Stomach (tissue), 9 donors: ENCODE measurements around the gene ATXN10. TPM values are rescaled to one million over a fixed set of nuclear protein-coding genes. Genes with fewer than 3 reads are reported as not detected.

Experiments
- DNase-seq, 2 donors: peaks; one replicate each; pipeline versions ENCODE4 v3.0.0 to v3.0.0-alpha.2; 2013 to 2019
- H3K27ac ChIP-seq, 5 donors: fragments of 200-600 bp in 4 of 5; sonication (generic) in 4 of 5; one replicate each; pipeline ENCODE4 v1.5.1; 2013 to 2019; ENCODE audit warnings: mild to moderate bottlenecking in 1 of 5, moderate library complexity in 1 of 5
- H3K27me3 ChIP-seq, 3 donors: fragments of 200-600 bp; sonication (generic); one replicate each; pipeline ENCODE4 v1.5.1; 2017 to 2019; ENCODE audit warnings: mixed run types in 1 of 3
- H3K36me3 ChIP-seq, 4 donors: fragments of 200-600 bp; sonication (generic); 1 replicate in 3 of 4; 2 replicates in 1 of 4; pipeline ENCODE4 v1.5.1; 2016 to 2019
- H3K4me1 ChIP-seq, 4 donors: fragments of 200-600 bp; sonication (generic); one replicate each; pipeline ENCODE4 v1.5.1; 2016 to 2019
- H3K4me3 ChIP-seq, 4 donors: fragments of 200-600 bp; sonication (generic) in 3 of 4; one replicate each; pipeline ENCODE4 v1.5.1; 2016 to 2019; ENCODE audit warnings: mild to moderate bottlenecking in 1 of 4
- H3K9me3 ChIP-seq, 4 donors: fragments of 200-600 bp; sonication (generic); one replicate each; pipeline ENCODE4 v1.5.1; 2016 to 2019
- EP300 ChIP-seq: sonication (generic); formaldehyde crosslinking; IDR thresholded peaks from one replicate; pipeline ENCODE4 v1.6.1; 2017; ENCODE audit warnings: antibody characterized with exemption
- POLR2A ChIP-seq, 4 donors: fragments of 450-650 bp; IDR thresholded peaks; one replicate each; pipeline ENCODE4 v1.6.1; 2016; ENCODE audit warnings: antibody characterized with exemption in 4 of 4, control low read depth in 2 of 4, mild to moderate bottlenecking in 1 of 4, moderate library complexity in 1 of 4
- POLR2AphosphoS5 ChIP-seq, 3 donors: sonication (generic); formaldehyde crosslinking; IDR thresholded peaks; one replicate each; pipeline ENCODE4 v1.6.1; 2016; ENCODE audit warnings: antibody characterized with exemption in 3 of 3
- WGBS, 5 donors: extraction: QIAGEN DNeasy Blood & Tissue Kit in 3 of 5; methylation state at CpG; one replicate each; pipeline versions ENCODE4 v1.1.5 to v1.1.7; 2013 to 2018; 5-methylcytosine and 5-hydroxymethylcytosine counted together
- intact Hi-C: fragments of 100-400 bp; cut with DNase I; formaldehyde crosslinking; loops from one replicate; pipeline ENCODE4 v1.15.1; 2023; ENCODE audit warnings: low total_unique reads
- polyA plus RNA-seq, 3 donors: library from polyadenylated mRNA; stranded (reverse); fragments of 200-250 nt; gene quantifications; one replicate each; pipeline ENCODE4 v1.2.3, GENCODE V29; 2013
- total RNA-seq, 5 donors: library from RNA; depleted of rRNA; stranded (reverse); fragments of >200 nt; gene quantifications; one replicate each; pipeline versions ENCODE4 v1.1.0 to v1.2.3, GENCODE V29; 2014 to 2016
- TF ChIP-seq, protein P1 (sequence below), 7 experiments: fragments of 450-650 bp in 4 of 7; fragments of 200-600 bp in 3 of 7; sonication (generic) in 3 of 7; IDR thresholded peaks; one replicate each; pipeline ENCODE4 v1.5.1; 2016 to 2019; ENCODE audit warnings: antibody characterized with exemption in 7 of 7, control low read depth in 2 of 7, mild to moderate bottlenecking in 1 of 7
- donor health status: healthy with polysubstance abuse.
- donor health status: Bipolar disorder and iron deficiency.
- donor health status: healthy.

ATXN10 gene
- total and polyA plus RNA-seq, 8 donors: 36.5 to 171 (median 89.4) TPM

DNA sequence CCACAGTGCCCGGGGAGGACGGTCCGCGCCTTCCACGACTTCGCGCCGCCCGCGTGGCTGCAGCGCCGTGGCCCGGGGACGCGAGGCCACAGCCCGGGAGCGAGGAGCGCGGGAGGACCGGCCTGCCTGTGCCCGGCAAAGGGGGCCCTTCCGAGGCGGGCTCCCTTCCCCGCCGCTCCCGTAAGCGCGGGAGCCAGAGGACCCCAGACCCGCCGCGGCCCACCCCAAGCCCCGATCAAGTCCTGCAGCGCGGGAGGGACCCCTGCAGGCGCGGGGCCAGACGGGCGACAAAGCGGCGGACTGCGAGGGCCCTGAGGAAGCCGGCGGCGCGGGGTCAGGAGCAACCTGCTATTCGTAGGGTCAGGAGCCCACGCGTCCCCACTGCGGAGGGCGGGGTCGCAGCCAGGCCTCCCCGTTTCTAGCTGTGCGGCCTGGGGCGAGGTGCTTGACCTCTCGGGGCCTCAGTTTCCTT, 195.0 kb downstream of the ATXN10 start:
- TF ChIP-seq EP300 (no peak), POLR2AphosphoS5 (IDR thresholded peaks at IDR 0.05) (no peak), POLR2A (IDR thresholded peaks at IDR 0.05) (no peak)
- TF ChIP-seq, protein P1, sequence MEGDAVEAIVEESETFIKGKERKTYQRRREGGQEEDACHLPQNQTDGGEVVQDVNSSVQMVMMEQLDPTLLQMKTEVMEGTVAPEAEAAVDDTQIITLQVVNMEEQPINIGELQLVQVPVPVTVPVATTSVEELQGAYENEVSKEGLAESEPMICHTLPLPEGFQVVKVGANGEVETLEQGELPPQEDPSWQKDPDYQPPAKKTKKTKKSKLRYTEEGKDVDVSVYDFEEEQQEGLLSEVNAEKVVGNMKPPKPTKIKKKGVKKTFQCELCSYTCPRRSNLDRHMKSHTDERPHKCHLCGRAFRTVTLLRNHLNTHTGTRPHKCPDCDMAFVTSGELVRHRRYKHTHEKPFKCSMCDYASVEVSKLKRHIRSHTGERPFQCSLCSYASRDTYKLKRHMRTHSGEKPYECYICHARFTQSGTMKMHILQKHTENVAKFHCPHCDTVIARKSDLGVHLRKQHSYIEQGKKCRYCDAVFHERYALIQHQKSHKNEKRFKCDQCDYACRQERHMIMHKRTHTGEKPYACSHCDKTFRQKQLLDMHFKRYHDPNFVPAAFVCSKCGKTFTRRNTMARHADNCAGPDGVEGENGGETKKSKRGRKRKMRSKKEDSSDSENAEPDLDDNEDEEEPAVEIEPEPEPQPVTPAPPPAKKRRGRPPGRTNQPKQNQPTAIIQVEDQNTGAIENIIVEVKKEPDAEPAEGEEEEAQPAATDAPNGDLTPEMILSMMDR (IDR thresholded peaks at IDR 0.05): no peak
- no peaks in the 10 kb centered on the region for H3K36me3 ChIP-seq
- no peaks in the 10 kb centered on the region for H3K9me3 ChIP-seq
- peaks cover 13 to 32% (median 24%) of the 10 kb centered on the region in 4 donors for H3K4me1 ChIP-seq
- H3K27ac ChIP-seq: no peak overlapping the region
- 6 to 19% (median 10%) methylated on average over 9 to 55 of the region's 55 CpGs for WGBS, 5 donors
- peak overlapping the region; percentile 9 to 39 (median 26) for H3K4me3 ChIP-seq
- intact Hi-C loops: loop anchor here (10.0 kb wide), 1 partner anchor 222 kb away; no protein-coding TSS in a partner anchor
- H3K27me3 ChIP-seq: peaks cover 17 to 77% (median 47%) of the 10 kb centered on the region in 3 donors
- peak in 1 of 2 donors; percentile 20 for DNase-seq

DNA sequence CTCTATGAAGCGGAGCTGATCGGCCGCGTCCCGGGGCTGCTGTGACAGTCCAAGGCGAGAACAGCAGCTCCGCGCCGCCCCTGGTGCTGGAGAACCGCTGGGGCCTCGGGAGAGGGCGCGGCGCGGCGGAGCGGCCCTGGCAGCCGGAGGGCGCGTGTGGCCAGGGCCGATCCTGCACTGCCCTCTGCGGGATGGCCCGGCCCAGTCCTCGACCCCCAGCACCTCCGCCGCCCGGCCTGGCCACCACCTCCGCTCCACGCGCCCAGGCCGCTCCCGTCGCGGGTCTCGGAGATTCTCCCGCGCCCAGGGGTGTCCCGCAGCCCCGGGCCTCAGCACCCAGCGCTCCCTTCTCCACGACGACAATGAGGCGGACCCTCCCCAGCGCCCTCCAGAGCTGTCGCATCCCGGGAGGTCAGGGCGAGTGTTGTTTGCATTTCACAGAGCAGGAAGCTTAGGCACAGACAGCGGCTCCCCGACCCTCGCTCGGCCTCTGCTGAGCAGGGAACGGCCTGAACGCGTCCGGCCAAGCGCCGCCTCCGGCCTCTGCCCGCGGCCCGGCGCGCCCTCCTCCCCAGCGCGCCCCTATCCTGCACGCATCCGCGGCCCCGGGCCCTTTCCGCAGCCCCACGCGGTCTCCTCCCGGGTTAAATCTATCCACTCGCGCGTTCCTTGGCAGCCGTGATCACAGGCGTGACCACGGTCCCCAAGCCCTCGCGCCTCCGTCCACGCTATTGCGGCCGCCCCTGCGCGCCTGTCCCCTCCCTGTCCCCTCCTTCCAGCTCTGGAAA, 195.7 kb downstream of the ATXN10 start:
- DNase-seq: peak; percentile 23 to 79
- TF ChIP-seq, protein P1 (IDR thresholded peaks at IDR 0.05): no peak
- TF ChIP-seq EP300: no peak
- TF ChIP-seq POLR2AphosphoS5 (IDR thresholded peaks at IDR 0.05): no peak
- TF ChIP-seq POLR2A (IDR thresholded peaks at IDR 0.05): no peak
- peaks cover 13 to 32% (median 24%) of the 10 kb centered on the region in 4 donors for H3K4me1 ChIP-seq
- H3K4me3 ChIP-seq: peak overlapping the region; percentile 9 to 39 (median 26)
- intact Hi-C loops: loop anchor here (10.0 kb wide), 1 partner anchor 223 kb away; no protein-coding TSS in a partner anchor
- WGBS, 5 donors: 3 to 27% (median 3%) methylated on average over 3 to 87 of the region's 87 CpGs
- peaks cover 17 to 77% (median 47%) of the 10 kb centered on the region in 3 donors for H3K27me3 ChIP-seq
- peaks cover 0 to 1% (median under 1%) of the 10 kb centered on the region in 4 donors for H3K9me3 ChIP-seq
- no peak overlapping the region for H3K27ac ChIP-seq
- no peaks in the 10 kb centered on the region for H3K36me3 ChIP-seq

DNA sequence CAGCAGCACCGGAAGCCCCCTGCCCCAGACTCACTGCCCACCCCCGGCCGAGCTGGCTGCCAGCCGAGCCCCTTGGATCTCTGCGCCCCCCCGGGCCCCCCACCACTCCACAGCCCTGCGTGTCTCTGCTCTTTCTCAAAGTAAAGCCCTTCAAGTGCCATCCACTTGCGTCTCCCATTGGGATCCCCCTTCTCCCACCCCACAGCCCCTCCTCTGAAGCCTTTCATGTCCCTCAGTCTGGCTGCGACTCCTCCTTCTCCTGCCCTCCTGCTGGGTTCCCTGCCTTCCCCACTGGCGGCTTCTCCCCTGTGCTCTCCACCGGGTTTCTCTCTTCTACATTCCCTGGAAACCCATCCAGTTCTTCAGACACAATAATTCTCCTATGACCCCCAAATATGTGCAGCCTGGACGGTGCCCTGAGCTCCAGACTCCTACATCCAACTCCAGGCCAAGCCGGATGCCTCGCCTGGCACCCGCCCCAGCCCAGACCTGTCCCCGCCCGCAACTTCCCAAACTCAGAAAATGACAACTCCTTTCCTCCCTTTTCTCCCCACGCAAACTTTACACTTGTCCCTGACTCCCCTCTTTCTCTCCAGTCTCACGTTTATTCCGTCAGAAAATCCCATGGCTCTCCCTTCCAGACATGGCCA, 196.4 kb downstream of the ATXN10 start:
- TF ChIP-seq POLR2AphosphoS5 (IDR thresholded peaks at IDR 0.05): no peak
- 32 to 50% (median 41%) methylated on average over 18 to 20 of the region's 20 CpGs for WGBS, 5 donors
- H3K27ac ChIP-seq: no peak overlapping the region
- no peak overlapping the region for H3K4me3 ChIP-seq
- peaks cover 0 to 8% (median 4%) of the 10 kb centered on the region in 4 donors for H3K9me3 ChIP-seq
- DNase-seq: no peak
- peaks cover 13 to 32% (median 24%) of the 10 kb centered on the region in 4 donors for H3K4me1 ChIP-seq
- intact Hi-C loops: loop anchor here (10.0 kb wide), 1 partner anchor 223 kb away; no protein-coding TSS in a partner anchor
- H3K36me3 ChIP-seq: no peaks in the 10 kb centered on the region
- H3K27me3 ChIP-seq: peaks cover 17 to 77% (median 47%) of the 10 kb centered on the region in 3 donors

DNA sequence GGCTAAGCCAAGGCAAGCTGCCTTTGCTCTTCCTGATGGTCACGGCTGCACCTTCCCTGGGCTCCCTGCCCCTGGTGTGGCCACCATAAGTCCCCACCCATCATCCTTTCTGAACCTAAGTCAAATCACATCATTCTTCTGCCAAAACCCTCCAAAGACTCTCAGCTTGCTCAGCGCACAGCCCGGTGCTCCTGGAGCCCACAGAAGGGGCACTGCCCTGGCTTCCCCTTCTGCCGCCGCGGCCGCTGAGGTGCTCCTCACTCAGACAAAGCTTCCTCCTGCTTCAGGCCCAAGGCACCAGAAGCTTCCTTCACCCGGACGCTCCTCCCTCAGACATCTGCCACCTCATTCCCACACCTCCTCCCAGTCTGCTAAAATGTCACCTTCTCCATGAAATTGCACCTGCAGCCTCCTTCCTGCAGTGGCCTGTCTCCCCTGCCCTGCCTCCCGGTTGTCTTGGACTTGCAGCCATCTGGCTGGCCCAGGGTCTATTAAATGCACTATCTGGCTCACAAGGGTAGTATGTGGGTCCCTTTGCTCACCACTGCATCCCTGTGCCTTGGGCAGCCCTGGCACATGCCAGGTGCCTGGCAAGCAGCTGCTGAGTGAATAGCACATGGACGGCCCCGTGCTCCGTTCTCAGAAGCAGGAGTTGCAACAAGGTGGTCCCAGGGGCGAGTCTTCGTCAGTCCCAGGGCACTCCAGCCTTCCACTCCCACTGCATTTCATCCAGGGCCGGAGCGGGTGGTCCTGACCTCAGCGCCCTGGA, 197.1 kb downstream of the ATXN10 start:
- peak in 1 of 2 donors; percentile 20 for DNase-seq
- peaks cover 13 to 30% (median 23%) of the 10 kb centered on the region in 4 donors for H3K4me1 ChIP-seq
- H3K9me3 ChIP-seq: peaks cover 0 to 12% (median 6%) of the 10 kb centered on the region in 4 donors
- H3K36me3 ChIP-seq: no peaks in the 10 kb centered on the region
- H3K27me3 ChIP-seq: peaks cover 17 to 70% (median 43%) of the 10 kb centered on the region in 3 donors
- TF ChIP-seq, protein P1 (IDR thresholded peaks at IDR 0.05): no peak
- TF ChIP-seq EP300: no peak
- TF ChIP-seq POLR2A (IDR thresholded peaks at IDR 0.05): no peak
- no peak for TF ChIP-seq POLR2AphosphoS5 (IDR thresholded peaks at IDR 0.05)
- no peak overlapping the region for H3K4me3 ChIP-seq
- WGBS, 5 donors: 79 to 87% (median 83%) methylated on average over 10 to 18 of the region's 18 CpGs
- H3K27ac ChIP-seq: no peak overlapping the region
- intact Hi-C loops: loop anchor here (10.0 kb wide), 1 partner anchor 224 kb away; no protein-coding TSS in a partner anchor
